ENCODE data around the gene RHBDF1.

RHBDF1 gene

GRCh38 chr16:74747-75334 is 2.4 kb upstream of the RHBDF1 start:
- H3K27me3 Mint-ChIP-seq = peaks cover 56% of the 10 kb centered on the region
- H3K27ac Mint-ChIP-seq = no peak overlapping the region
- peaks cover 44% of the 10 kb centered on the region for H3K4me1 Mint-ChIP-seq (ENCODE audit: low read depth)
- H3K9me3 Mint-ChIP-seq = no peaks in the 10 kb centered on the region
- intact Hi-C loops (cut with micrococcal nuclease) = no loop called here
- H3K4me3 Mint-ChIP-seq = no peak overlapping the region
- H3K36me3 Mint-ChIP-seq (ENCODE audit: low read depth) = peaks cover 16% of the 10 kb centered on the region

GRCh38 chr16:74051-74746 is 1.8 kb upstream of the RHBDF1 start:
- intact Hi-C loops (cut with micrococcal nuclease) = no loop called here
- H3K4me3 Mint-ChIP-seq = no peak overlapping the region
- peak overlapping the region; percentile 13 for H3K27ac Mint-ChIP-seq
- peaks cover 9% of the 10 kb centered on the region for H3K36me3 Mint-ChIP-seq (ENCODE audit: low read depth)
- peaks cover 62% of the 10 kb centered on the region for H3K27me3 Mint-ChIP-seq
- peaks cover 37% of the 10 kb centered on the region for H3K4me1 Mint-ChIP-seq (ENCODE audit: low read depth)
- no peaks in the 10 kb centered on the region for H3K9me3 Mint-ChIP-seq

- H3K9me3 Mint-ChIP-seq = no peaks in the 10 kb centered on the region
- peaks cover 23% of the 10 kb centered on the region for H3K4me1 Mint-ChIP-seq (ENCODE audit: low read depth)
- no peak overlapping the region for H3K27ac Mint-ChIP-seq
- H3K36me3 Mint-ChIP-seq (ENCODE audit: low read depth) = no peaks in the 10 kb centered on the region
- H3K27me3 Mint-ChIP-seq = peaks cover 83% of the 10 kb centered on the region
- H3K4me3 Mint-ChIP-seq = peak overlapping the region; percentile 56
- intact Hi-C loops (cut with micrococcal nuclease) = no loop called here
Observed at GRCh38 chr16:71540-72401, 660 bp downstream of the RHBDF1 start.

GRCh38 chr16:71210-71539 is 1.3 kb downstream of the RHBDF1 start:
- Mint-ChIP-seq H3K9me3 (no peaks in the 10 kb centered on the region), H3K4me1 (ENCODE audit: low read depth) (peaks cover 17% of the 10 kb centered on the region), H3K4me3 (no peak overlapping the region), H3K36me3 (ENCODE audit: low read depth) (no peaks in the 10 kb centered on the region), H3K27ac (no peak overlapping the region), H3K27me3 (peaks cover 81% of the 10 kb centered on the region)
- intact Hi-C loops (cut with micrococcal nuclease) = no loop called here

DNA sequence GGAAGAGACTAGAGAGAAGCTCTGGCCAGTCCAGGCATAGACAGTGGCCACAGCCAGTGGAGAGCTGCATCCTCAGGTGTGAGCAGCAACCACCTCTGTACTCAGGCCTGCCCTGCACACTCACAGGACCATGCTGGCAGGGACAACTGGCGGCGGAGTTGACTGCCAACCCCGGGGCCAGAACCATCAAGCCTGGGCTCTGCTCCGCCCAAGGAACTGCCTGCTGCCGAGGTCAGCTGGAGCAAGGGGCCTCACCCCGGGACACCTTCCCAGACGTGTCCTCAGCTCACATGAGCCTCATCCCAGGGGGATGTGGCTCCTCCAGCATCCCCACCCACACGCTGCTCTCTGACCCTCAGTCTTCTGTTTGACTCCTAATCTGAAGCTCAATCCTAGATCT is 3.2 kb downstream of the RHBDF1 start:
- Mint-ChIP-seq H3K4me1 (ENCODE audit: low read depth) (peaks cover 14% of the 10 kb centered on the region), H3K9me3 (no peaks in the 10 kb centered on the region), H3K27ac (no peak overlapping the region), H3K27me3 (peaks cover 73% of the 10 kb centered on the region), H3K36me3 (ENCODE audit: low read depth) (no peaks in the 10 kb centered on the region), H3K4me3 (no peak overlapping the region)
- intact Hi-C loops (cut with micrococcal nuclease) = no loop called here

DNA sequence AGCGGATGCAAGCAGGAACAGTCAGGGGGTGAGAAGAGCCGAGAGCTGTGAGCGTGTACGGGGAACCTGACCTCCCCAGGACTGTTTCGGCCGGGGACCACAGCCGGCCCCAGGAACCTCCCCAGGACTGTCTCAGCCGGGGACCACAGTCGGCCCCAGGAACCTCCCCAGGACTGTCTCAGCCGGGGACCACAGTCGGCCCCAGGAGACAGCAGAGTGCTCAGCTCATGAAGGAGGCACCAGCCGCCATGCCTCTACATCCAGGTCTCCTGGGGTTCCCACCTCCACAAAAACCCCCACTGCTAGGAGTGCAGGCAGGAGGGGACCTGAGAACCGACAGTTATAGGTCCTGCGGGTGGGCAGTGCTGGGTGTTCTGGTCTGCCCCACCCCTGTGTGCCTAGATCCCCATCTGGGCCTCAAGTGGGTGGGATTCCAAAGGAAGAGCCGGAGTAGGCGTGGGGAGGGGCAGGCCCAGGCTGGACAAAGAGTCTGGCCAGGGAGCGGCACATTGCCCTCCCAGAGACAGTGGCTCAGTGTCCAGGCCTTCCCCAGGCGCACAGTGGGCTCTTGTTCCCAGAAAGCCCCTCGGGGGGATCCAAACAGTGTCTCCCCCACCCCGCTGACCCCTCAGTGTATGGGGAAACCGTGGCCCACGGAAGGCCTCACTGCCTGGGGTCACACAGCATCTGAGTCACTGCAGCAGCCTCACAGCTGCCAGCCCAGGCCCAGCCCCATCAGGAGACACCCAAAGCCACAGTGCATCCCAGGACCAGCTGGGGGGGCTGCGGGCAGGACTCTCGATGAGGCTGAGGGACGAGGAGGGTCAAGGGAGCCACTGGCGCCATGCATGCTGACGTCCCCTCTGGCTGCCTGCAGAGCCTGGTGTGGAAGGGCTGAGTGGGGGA is 4.3 kb downstream of the RHBDF1 start:
- H3K9me3 Mint-ChIP-seq = no peaks in the 10 kb centered on the region
- H3K36me3 Mint-ChIP-seq (ENCODE audit: low read depth) = no peaks in the 10 kb centered on the region
- intact Hi-C loops (cut with micrococcal nuclease) = no loop called here
- peaks cover 66% of the 10 kb centered on the region for H3K27me3 Mint-ChIP-seq
- peaks cover 13% of the 10 kb centered on the region for H3K4me1 Mint-ChIP-seq (ENCODE audit: low read depth)
- no peak overlapping the region for H3K4me3 Mint-ChIP-seq
- no peak overlapping the region for H3K27ac Mint-ChIP-seq

DNA sequence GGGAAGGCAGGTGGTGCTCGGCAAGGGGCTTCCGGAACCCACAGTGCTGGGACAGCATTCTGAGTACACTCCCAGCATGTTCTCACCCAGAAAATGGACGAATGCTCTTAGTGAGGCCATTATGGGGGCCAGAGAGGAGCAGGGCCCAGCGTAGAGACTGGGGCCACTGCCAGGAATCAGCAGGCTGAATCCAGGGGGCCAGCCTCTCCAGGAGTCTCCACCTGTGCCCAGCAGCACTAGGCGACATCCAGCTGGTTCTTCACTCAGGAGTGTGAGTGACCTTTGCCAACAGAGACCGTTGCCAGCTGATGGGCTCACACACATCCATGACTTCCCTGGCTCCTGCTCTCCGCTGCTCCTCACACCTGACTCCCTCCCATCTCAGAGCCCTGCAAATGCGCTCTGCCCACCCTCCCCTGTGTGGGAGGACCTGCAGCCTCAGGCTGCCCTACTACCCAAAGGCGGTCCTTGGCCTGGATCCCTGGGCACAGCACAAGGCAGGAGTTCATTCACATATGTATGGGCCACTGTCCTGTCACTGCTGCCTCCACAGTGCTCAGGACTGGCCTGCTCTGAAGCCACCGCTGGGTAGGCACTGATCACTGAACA is 5.1 kb downstream of the RHBDF1 start:
- H3K4me1 Mint-ChIP-seq (ENCODE audit: low read depth) = peaks cover 8% of the 10 kb centered on the region
- no peak overlapping the region for H3K27ac Mint-ChIP-seq
- no peak overlapping the region for H3K4me3 Mint-ChIP-seq
- H3K9me3 Mint-ChIP-seq = no peaks in the 10 kb centered on the region
- intact Hi-C loops (cut with micrococcal nuclease) = no loop called here
- peaks cover 66% of the 10 kb centered on the region for H3K27me3 Mint-ChIP-seq
- H3K36me3 Mint-ChIP-seq (ENCODE audit: low read depth) = no peaks in the 10 kb centered on the region

DNA sequence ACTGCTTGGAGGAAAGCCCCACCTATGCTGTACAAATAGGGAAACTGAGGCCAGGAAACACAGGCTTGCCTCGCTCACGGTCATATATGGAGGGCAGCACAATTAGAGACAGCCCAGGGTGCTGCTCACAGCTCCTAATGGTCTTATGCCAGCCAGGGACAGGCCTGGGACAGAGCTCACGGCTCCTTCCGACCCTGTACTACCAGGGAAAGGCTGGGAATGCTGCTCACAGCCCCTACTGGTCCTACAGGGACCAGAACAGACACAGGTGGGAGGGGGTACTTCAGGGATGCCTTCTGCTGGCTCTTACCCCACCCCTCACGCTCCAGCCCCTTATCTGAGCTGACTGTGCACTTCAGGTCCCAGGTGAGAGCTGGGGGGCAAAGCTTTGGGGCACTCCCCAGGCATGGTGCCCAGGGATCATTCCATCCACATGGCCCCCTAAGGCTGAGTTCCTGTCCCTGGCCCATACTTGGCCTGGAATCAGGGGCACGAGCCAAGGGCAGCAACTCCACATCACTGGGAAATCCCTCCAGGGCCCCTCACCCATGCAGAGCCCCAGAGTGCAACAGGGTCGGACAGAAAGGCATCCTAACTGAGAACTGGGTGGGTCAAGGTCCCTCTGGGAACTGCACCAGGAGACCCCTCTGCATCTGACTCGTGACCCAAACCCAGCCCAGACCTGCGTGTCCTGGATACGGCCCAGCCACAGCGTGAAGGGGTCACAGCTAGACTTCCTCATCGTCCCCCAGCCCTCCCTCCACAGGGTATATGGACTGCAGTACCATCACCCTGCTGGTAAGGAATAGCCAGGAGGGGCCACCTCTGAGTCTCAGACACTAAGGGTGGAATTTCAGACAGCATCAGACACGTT is 5.9 kb downstream of the RHBDF1 start:
- Mint-ChIP-seq H3K36me3 (ENCODE audit: low read depth) (no peaks in the 10 kb centered on the region), H3K9me3 (no peaks in the 10 kb centered on the region), H3K4me3 (no peak overlapping the region), H3K4me1 (ENCODE audit: low read depth) (peaks cover 8% of the 10 kb centered on the region), H3K27ac (no peak overlapping the region), H3K27me3 (peaks cover 64% of the 10 kb centered on the region)
- intact Hi-C loops (cut with micrococcal nuclease) = no loop called here

GRCh38 chr16:65745-66144 is 6.7 kb downstream of the RHBDF1 start:
- Mint-ChIP-seq H3K4me1 (ENCODE audit: low read depth) (peaks cover 8% of the 10 kb centered on the region), H3K4me3 (no peak overlapping the region), H3K27me3 (peaks cover 56% of the 10 kb centered on the region), H3K36me3 (ENCODE audit: low read depth) (no peaks in the 10 kb centered on the region), H3K9me3 (no peaks in the 10 kb centered on the region), H3K27ac (no peak overlapping the region)
- intact Hi-C loops (cut with micrococcal nuclease) = loop anchor here (1.0 kb wide), 1 partner anchor 32 kb away; no protein-coding TSS in a partner anchor

DNA sequence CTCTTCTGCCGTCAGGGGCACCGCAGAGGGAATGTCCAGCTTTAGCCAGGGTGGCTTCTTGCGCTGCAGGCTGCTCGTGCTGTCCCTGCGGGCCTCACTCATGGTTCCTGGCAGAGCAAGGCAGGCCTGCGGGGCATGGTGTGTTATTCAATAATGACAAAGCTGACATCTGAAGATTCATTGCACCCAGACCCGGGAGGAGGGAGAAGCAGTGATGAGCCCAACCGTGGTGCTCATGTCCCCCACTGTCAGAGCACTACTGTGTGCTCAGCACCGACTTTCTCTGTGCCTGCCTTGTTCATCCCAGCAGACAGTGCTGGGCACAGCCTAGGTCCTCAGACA is 7.5 kb downstream of the RHBDF1 start:
- H3K4me1 Mint-ChIP-seq (ENCODE audit: low read depth) = peaks cover 8% of the 10 kb centered on the region
- no peak overlapping the region for H3K27ac Mint-ChIP-seq
- no peak overlapping the region for H3K4me3 Mint-ChIP-seq
- peaks cover 48% of the 10 kb centered on the region for H3K27me3 Mint-ChIP-seq
- intact Hi-C loops (cut with micrococcal nuclease) = loop anchor here (1.0 kb wide), 1 partner anchor 32 kb away; no protein-coding TSS in a partner anchor
- H3K36me3 Mint-ChIP-seq (ENCODE audit: low read depth) = no peaks in the 10 kb centered on the region
- H3K9me3 Mint-ChIP-seq = no peaks in the 10 kb centered on the region

DNA sequence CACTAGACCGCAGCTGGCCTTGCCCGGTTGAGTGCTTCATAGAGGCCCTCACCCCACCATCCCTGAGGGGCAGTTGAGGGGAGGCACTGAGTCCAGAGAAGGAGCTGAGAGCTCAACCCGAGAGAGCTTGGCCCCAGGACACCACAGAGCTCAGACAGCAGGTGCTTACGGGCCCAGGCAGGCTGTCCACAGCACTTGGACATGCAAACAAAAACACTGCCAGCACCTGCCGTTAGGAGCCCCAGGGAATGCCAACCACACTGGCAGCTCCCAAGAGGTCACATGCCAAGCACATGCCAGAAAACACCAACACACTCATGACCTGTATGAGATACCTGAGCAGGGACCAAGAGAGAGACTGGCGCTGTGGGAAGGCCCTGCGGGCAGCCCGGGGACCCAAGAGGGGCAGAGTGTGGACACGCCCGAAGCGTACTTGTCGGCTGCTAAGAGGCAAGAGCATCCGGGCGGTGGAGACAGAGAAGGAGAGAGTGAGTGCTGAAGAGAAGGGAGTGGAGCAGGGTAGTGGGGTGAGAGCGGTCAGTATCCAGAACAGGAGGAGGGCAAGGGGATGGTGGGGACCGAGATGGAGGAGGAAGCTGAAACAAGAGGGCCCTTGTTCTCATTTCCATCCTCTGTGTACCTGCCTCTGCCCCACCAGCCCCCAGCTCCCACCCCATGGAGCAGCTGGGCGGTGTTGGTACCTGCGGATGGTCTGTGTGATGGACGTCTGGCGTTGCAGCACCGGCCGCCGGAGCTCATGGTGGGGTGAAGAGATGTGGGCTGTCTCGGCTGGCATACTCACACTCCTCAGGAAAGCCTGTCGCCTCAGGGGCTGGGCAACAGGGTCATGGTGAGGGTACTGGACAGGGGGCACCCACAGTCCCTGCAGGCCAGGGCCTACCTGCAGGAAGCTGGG is 8.2 kb downstream of the RHBDF1 start:
- H3K4me3 Mint-ChIP-seq = no peak overlapping the region
- peaks cover 4% of the 10 kb centered on the region for H3K36me3 Mint-ChIP-seq (ENCODE audit: low read depth)
- no peak overlapping the region for H3K27ac Mint-ChIP-seq
- H3K4me1 Mint-ChIP-seq (ENCODE audit: low read depth) = peaks cover 8% of the 10 kb centered on the region
- H3K9me3 Mint-ChIP-seq = no peaks in the 10 kb centered on the region
- intact Hi-C loops (cut with micrococcal nuclease) = no loop called here
- H3K27me3 Mint-ChIP-seq = peaks cover 41% of the 10 kb centered on the region

DNA sequence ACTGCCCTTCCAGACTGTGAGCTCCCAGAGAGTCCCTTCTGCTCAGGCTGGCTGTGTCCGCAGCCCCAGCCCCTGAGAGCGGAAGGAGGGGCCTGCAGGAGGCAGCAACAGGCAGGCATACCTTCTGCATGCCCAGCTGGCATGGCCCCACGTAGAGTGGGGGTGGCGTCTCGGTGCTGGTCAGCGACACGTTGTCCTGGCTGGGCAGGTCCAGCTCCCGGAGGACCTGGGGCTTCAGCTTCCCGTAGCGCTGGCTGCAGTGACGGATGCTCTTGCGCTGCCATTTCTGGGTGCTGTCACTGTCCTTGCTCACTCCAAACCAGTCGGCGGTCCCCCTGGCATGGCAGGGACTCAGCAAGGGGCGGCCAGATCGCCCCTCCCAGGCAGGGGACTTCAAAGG is 9.0 kb downstream of the RHBDF1 start:
- H3K27me3 Mint-ChIP-seq = peaks cover 37% of the 10 kb centered on the region
- no peak overlapping the region for H3K4me3 Mint-ChIP-seq
- H3K36me3 Mint-ChIP-seq (ENCODE audit: low read depth) = peaks cover 12% of the 10 kb centered on the region
- no peaks in the 10 kb centered on the region for H3K9me3 Mint-ChIP-seq
- intact Hi-C loops (cut with micrococcal nuclease) = no loop called here
- H3K4me1 Mint-ChIP-seq (ENCODE audit: low read depth) = peaks cover 14% of the 10 kb centered on the region
- no peak overlapping the region for H3K27ac Mint-ChIP-seq
